GM12874 (cell line): ENCODE data around the gene MMP24.

Experiments used
- TF ChIP-seq, protein P1 (sequence below): IDR thresholded peaks from 2 replicates; pipeline ENCODE4 v1.5.1; 2011; ENCODE audit warnings: low read depth, mild to moderate bottlenecking, control low read depth, low read length, moderate library complexity; ENCODE audit not compliant: insufficient read depth

Gene MMP24

DNA sequence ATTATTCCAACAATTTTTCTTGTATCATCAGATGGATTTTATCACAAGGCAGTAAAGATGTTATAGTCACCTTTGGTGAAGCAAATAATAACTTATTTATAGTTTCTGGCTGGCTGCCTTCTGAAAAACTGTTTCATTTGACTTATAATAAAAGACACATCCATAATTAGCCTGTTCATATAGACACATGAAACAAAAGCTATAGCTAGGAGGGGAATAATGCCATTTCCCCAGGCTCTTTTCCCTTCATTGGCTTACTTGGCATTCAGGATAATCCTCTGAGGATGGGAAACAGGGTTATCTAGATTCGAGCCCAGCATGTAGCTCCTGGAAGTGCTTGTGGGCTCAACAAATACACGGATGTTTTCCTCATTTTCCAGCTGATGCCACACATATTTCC lies 17.5 kb downstream of the MMP24 start:
- TF ChIP-seq, protein P1, sequence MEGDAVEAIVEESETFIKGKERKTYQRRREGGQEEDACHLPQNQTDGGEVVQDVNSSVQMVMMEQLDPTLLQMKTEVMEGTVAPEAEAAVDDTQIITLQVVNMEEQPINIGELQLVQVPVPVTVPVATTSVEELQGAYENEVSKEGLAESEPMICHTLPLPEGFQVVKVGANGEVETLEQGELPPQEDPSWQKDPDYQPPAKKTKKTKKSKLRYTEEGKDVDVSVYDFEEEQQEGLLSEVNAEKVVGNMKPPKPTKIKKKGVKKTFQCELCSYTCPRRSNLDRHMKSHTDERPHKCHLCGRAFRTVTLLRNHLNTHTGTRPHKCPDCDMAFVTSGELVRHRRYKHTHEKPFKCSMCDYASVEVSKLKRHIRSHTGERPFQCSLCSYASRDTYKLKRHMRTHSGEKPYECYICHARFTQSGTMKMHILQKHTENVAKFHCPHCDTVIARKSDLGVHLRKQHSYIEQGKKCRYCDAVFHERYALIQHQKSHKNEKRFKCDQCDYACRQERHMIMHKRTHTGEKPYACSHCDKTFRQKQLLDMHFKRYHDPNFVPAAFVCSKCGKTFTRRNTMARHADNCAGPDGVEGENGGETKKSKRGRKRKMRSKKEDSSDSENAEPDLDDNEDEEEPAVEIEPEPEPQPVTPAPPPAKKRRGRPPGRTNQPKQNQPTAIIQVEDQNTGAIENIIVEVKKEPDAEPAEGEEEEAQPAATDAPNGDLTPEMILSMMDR, result no peak

DNA sequence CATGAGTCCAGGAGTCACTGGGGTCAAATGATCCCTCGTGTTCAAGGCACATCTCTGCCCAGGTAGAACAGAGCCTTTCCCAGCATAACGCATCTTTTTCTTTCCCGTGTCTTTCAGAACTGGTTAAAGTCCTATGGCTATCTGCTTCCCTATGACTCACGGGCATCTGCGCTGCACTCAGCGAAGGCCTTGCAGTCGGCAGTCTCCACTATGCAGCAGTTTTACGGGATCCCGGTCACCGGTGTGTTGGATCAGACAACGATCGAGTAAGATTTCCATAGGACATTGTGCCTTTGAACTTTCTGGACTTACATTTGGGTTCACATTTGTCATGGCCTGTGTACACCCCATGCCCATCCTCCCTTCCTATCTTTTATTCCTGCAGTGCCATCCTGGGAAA lies 20.2 kb downstream of the MMP24 start:
- TF ChIP-seq, protein P1, result no peak

DNA sequence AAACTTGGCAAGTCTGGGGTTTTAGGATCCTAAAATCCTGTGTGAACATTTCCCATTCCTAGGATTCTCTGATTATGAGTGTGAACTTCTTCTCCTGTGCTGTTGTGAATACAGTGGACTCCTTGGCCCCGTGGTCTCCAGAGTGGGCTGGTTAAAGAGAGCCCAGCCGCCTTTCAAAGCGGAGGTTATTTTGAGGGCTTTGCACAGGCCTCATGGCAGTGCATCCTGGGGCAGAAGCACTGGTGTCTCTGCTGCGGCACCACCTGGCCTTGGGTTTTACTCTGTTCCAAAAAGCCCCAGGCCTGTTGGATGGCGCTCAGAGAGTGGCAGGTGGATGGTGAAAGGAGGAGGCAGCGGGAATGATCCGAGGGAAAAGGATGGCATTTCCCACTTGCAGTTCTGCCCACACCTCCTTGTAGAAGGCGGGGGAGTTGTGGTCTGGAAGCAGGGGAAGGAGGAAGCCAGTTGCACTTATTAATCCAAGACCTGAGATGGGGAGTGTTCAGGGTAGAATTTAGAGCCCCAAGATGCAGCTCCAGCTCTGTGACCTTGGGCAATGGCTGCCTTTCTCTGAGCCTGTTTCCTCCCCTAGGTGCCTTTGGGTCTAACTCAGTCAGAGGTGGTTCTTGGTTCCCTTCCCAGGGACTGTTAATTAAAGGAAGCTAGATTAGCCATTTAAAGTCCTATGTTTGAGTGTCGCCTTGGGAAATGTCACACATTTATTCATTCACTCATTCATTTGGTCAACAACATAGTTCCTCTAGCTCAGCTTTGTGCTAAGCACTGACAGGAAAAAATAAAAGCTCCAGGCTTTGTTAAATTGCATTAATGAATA lies 22.4 kb downstream of the MMP24 start:
- TF ChIP-seq, protein P1, result no peak

DNA sequence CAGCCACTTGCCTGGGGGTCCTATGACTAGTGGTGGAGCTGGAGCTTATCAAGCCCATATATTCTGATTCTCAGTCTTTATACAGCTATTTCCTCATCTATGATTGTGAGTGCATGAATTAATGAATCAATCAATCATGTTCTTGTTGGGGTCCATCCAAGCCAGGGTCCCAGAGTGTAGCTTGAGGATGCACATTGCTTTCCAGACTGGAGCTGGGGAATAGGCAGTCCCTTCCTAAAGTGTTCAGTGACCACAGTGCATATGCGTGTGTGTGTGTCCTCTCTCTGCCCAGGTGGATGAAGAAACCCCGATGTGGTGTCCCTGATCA lies 25.1 kb downstream of the MMP24 start:
- TF ChIP-seq, protein P1, result no peak

DNA sequence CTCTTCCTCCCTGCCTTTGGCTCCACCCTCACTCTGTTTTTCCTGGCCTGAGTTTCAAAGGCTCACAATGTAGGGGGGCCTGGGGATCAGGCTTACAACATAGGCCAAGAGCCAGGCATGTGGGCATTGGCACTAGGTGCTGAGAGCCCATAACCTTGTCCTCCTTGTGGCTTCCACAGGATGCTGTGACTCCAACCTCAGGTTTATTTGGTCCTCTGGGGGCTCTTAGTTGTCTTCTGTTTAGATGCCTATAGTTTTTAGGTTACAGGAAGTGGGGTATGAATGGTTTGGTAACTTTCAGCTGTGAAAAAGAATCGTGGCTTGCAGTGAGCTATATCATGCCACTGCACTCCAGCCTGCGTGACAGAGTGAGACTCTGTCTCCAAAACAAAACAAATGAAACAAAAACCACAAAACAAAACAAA lies 25.6 kb downstream of the MMP24 start:
- TF ChIP-seq, protein P1, result no peak

DNA sequence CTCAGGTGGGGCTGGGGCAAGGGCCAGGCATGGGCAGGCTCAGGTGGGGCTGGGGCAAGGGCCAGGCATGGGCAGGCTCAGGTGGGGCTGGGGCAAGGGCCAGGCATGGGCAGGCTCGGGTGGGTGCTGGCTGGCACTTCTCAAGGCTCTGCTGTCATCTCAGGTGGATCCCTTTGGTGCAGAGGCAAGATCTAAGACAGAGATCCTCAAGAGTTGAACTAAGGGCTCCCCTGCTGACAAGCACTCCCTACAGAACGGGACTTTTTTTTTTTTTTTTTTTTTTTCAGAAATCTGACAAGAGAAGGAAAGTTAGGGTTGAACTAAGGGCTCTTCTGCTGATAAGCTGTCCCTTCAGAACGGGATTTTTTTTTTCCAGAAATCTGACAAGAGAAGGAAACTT lies 26.5 kb downstream of the MMP24 start:
- TF ChIP-seq, protein P1, result no peak

DNA sequence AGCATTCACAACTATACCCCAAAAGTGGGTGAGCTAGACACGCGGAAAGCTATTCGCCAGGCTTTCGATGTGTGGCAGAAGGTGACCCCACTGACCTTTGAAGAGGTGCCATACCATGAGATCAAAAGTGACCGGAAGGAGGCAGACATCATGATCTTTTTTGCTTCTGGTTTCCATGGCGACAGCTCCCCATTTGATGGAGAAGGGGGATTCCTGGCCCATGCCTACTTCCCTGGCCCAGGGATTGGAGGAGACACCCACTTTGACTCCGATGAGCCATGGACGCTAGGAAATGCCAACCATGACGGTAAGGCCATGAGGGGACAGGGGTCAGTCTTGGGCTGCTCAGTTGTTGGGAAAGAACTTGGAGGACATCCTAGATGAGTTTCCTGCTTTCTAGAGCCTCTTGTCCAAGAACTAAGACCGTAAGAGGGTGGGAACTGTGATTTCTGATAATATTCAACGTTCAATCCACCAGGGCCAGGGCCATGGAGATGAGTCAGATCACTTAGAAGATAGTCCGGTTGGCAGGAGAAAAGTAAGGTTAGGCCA lies 28.0 kb downstream of the MMP24 start:
- TF ChIP-seq, protein P1, result no peak
